Activated CD4-positive, alpha-beta T cell treated with anti-CD3 and anti-CD28 coated beads, Interleukin-10, Interleukin-2, amounts not matched to agents 100 ng/mL and 50 ng/mL, durations not matched to agents 16 hours and 8 hours (primary cell): ENCODE results near the gene GPR158.
"Not testable (repeated sequence)": the region's sequence is repeated elsewhere in the genome, so short reads cannot be mapped to it uniquely, and the experiment has no call there.

Experiments used
- DNase-seq: peaks from one replicate; pipeline ENCODE4 v3.0.0-alpha.2; 2020

The GPR158 gene

DNA sequence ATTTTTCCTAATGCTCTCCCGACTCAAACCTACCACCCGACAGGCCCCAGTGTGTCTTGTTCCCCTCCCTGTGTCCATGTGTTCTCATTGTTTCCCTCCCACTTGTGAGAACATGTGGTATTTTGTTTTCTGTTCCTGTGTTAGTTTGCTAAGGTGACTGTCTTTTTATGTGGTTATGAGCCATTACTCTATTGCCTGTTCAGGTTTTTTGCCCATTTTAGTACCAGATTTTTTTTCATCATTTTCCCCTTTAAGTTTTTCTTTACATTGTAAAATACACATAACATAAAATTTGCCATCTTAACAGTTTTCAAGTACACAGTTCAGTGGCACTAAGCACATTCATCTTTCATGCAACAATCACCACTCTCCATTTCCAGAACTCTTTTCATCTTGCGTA lies 133.5 kb downstream of the GPR158 start:
- no peak for DNase-seq

DNA sequence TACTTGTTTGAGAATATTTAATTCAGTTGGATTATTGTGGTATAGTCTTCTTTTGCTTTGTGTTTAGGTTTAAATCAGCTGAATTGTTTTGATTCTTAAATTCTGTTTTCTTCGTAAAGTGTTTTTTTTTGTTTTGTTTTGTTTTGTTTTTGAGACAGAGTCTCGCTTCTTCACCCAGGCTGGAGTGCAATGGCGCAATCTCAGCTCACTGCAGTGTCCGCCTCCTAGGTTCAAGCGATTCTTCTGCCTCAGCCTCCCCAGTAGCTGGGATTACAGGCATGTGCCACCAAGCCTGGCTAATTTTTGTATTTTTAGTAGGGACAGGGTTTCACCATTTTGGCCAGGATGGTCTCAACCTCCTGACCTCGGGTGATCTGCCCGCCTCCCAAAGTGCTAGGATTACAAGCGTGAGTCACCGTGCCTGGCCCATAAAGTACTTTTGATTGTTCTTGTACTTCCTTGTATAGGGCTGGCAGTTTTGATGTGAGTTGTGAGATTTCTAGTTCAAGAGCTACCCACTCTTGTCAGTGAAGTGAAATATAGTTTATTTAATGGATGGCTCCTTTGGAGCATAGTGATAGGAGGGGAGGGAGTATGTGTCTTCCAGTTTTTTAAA lies 142.9 kb downstream of the GPR158 start:
- not testable (repeated sequence) for DNase-seq

DNA sequence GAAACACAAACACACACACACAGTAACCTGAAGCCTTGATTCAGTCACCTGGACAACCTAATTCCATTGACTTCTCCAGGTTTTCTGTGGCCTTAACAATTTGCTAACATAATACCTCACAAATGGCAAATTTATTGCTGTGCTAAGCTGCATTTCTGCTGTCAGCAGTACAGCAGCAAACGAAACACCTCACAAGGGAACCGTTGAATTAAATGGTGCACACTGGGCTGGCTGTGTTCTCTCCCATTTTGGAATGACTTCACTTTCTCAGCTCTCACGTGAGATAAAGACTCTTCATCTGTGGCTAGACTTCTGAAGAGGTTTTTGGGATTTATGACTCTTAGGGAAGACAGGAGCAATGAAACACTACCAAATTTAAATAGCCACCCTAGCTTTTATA lies 152.5 kb downstream of the GPR158 start:
- no peak for DNase-seq

DNA sequence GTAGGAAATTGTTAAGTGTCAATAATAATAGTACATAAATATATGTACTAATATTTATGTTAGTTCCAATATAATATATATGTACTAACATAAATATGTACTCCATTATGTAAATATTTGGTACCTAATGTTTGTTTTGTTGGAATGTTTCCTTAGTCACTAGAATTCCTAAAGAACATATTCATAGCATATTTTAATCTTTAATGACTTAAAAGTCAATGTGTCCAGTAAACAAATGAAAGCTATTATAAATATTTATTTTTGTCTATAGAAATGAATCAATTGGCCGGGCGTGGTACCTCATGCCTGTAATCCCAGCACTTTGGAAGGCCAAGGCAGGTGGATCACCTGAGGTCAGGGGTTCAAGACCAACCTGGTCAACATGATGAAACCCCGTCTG lies 153.6 kb downstream of the GPR158 start:
- DNase-seq: no peak

DNA sequence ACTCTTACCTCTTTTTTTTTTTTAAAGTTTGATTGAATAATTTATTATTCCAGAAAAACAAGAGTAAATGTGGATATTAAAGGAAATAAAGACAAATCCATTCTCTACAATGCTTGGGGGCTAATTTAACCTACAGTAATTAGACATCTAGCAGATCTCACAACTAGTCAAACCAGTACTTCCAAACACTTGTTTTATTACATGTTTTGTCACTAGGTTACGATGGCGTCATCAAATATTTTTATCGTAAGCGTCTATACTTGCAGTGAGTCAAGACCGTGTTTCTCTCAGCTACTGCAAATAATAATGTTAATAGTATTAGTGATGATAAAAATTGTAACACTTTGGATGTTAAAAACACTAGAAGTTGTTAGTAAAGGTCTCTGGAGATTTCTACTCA lies 154.8 kb downstream of the GPR158 start:
- not testable (repeated sequence) for DNase-seq

DNA sequence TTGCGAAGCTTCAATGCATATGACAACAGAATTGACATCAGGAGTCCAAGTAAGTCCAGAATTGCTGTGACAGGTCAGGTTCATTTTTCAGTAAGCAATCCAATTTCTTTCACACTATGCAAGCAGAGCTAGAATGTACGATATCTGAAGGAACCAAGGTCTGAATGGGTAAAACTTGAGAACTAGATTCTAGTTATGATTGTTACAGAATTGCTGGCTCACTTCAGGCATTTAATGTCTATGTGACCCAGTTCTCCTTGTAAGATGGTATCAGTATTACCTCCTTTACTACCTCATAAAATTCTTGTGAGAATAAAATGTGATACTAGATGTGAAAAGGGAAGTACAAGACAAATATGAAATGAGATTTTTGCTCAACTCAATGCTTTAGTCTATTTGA lies 159.6 kb downstream of the GPR158 start:
- DNase-seq: no peak

DNA sequence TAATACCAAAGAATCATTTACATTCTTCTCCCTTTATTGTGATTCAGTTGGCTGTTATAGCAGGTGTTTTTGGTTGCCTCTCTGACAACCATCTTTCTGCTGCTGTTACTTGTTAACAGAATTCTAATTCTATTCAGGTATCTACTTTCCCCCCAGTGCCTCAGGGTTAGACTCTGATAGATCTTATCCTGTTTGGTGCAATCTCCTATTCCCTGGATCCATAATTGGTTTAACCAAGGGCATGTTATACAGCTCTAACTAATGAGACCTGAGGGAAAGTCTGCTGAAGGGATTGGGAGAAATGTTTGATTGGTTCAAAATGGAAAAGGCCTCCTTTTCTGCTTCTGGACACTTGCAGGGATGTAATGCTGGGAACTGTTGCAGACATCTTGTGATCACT lies 161.5 kb downstream of the GPR158 start:
- DNase-seq: no peak

DNA sequence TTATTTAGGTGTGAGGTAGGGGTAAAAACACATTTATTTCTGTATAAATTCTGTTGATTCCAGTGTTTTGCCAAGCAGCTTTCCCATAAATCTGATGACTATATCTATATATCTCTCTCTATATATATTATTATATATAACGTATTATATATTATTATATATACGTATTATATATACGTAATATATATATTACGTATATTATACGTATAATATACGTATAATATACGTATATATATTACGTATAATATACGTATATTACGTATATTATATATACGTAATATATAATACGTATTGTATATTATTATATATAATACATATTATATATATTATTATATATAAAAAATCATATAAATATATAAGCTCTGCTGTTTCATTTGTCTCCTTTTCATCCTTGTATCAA lies 163.5 kb downstream of the GPR158 start:
- no peak for DNase-seq

DNA sequence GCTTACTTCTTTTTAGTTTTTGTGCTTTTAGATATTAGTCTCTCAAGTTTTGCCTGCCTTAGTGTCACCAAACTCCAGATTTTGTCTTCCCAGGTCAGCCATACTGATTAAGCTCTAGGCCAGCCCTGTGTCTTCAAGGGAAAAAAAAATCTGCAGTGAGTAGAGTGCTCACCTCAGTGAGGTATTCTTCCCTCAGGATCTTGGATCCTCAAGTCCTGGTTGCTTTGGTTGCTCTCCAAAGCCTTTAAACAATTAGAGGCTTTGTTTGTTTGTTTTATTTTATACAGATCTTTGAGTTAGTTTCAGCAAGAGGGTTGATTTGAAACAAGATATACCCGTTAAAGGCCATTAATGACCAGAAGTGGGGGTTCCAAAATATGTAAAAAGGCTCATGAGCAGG lies 165.2 kb downstream of the GPR158 start:
- no peak for DNase-seq

DNA sequence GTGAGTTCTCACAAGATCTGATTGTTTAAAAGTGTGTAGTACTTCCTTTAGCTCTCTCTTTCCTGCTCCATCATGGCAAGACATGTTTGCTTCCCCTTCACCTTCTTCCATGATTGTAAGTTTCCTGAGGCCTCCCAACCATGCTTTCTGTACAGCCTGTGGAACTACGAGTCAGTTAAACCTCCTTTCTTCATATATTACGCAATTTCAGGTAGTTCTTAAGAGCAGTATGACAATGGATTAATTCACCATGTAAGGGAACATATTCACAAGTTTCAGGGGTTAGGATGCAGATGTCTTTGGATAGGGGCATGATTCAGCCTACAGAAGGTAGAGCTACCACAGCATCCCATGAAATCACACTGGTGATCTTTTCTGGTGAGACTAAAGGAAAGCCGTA lies 174.7 kb downstream of the GPR158 start:
- DNase-seq: no peak

DNA sequence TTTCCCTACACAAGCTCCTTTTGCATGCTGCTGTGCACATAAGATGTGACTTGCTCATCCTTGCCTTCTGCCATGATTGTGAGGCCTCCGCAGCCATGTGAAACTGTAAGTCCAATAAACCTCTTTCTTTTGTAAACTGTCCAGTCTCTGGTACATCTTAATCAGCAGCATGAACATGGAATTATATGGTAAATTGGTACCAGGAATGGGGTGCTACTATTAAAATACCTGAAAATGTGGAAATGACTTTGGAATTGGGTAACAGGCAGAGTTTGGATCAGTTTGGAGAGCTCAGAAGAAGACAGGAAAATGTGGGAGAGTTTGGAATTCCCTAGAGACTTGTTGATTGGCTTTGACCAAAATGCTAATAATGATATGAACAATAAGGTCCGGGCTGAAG lies 181.8 kb downstream of the GPR158 start:
- no peak for DNase-seq

DNA sequence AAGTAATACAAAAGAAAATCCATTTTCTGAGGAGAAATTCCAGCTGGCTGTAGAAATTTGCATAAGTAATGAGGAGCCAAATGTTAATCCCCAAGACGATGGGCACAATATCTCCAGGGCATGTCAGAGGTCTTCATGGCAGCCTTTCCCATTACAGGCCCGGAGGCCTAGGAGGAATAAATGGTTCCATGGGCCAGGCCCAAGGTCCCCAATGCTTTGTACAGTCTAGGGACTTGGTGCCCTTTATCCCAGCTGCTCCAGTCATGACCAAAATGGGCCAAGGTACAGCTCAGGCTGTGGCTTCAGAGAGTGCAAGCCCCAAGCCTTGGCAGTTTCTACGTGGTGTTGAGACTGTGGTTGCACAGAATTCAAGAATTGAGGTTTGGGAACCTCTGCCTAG lies 182.5 kb downstream of the GPR158 start:
- DNase-seq: no peak

DNA sequence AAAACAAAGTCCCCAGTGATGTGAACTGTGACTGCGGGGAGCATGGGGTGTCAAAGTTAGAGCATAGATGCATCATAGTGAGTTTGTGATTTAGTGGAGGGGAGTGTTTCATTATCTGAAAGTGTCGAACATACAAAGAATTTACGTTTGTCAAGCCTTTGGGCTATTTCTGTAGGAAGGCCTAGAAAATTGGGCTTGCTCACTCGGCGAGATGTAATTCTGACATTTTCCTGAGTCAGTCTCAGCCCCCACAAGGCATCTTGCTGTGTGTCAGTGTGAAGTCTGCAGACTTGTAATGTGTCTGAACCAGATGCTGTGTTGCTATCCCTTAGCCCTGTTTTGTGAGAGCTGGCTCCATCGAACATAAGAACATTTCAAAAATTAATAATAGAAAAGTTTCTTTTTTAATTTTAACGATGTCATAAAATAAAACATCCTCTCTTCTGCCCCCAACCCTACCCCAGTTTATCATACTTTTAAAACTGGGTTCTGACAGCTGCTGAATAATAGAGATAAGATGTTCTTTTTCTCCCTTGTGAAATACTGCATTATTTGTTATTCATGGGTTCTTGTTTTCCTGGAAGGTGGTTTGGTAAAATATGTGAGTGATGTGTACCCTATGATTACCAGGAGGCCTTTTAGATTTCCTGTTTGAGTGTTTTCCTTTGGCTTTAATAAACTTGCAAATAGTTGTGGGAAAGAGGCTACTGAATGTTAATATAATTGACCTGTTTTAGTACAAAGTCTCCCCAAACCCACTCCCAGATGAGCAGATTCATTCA lies 207.4 kb downstream of the GPR158 start:
- DNase-seq: no peak

DNA sequence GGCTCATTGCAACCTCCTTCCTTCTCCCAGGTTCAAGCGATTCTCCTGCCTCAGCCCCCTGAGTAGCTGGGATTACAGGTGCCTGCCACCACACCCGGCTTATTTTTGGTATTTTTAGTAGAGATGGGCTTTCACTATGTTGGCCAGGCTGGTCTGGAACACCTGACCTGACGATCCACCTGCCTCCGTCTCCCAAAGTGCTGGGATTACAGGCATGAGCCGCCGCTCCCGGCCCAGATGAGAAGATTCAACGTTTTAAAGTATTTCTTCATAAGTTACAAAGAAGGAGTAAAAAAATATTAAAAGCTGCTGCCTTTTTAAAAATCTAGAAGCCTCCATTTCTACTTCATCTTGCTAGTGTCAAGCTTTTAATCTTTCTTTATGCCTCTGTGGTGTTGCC lies 208.1 kb downstream of the GPR158 start:
- DNase-seq: not testable (repeated sequence)

DNA sequence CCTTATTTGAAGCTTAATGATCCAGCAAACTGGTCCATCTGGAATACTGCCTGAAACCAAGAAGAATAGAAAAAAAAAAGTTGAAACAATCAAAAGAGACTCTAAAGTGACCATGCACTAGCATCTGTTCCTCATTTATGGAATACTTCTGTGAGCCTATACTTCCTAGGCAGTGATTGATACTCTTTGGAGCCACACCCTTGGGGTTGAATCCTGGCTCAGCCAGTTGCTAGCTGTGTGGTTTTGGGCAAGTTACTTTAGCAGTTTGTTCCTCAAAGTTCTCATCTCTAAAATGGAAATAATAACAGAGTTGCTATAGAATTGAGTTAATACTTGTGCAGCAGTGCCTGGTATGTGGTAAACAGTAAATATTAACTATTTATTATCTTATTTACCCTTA lies 208.9 kb downstream of the GPR158 start:
- DNase-seq: no peak

DNA sequence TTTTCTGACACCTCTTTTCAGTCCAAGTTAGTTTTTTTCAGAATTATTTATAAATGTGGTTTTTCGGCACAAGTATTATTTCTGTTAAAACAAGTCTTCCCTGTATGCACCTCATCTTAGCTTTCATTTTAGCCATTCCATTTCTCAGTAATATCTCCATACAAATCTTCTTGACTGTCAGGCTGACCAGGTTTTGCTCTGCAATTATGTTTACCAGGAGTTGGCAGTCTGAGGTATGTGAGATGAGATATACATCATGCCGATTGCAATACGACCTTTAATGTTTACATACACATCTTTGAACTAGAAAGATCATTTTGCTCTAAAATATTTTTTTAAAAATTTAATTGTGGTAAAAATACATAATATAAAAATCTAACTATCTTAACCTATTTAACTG lies 209.8 kb downstream of the GPR158 start:
- DNase-seq: no peak

DNA sequence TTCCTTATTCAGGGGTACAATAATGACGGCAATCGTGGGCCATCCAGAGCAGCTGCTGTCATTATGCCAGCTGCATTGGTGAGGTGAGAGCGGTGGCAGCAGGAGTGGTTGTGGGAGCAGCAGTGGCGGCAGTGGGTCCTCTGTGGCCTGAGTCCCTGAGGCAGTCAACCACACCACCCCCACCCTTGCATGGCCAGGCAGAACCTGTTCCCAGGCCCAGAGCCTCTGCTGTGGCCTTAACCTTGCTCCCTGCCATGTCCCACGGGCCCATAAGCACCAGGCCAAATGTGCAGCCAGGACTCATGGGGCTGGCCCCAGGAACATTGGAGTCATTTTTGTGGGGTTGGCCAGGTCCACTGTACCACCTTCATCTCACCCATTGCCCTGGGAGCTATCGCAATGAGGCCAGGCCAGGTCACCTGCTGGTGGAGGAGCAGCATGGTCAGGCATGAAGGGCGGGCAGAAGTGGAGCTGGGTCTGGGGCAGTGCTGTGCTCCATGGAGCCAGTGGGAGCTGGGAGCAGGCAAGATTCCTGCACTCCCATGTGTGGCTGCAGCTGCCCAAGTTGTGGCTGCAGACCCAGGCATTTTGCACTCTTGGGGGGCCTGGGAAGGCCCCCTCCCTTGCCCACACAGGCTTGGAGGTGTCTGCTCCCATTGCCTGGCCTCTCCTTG lies 213.5 kb downstream of the GPR158 start:
- DNase-seq: no peak

DNA sequence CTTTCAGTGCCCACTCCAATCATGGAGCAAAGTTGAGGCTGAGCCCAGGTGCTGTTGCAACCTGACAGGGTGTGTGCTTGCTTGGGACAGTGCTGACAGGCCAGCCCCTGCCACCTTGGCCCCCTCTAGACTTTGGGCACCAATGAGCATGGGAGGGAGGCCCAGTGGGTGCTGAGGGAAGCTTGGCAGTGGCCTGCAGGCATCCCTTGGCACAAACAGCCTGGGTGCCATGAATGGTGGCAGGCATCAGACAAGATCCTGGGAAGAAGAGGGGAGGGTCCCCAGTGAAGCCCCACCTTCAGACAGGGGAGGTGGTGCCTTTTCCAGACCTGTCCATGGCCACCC lies 214.0 kb downstream of the GPR158 start:
- no peak for DNase-seq

DNA sequence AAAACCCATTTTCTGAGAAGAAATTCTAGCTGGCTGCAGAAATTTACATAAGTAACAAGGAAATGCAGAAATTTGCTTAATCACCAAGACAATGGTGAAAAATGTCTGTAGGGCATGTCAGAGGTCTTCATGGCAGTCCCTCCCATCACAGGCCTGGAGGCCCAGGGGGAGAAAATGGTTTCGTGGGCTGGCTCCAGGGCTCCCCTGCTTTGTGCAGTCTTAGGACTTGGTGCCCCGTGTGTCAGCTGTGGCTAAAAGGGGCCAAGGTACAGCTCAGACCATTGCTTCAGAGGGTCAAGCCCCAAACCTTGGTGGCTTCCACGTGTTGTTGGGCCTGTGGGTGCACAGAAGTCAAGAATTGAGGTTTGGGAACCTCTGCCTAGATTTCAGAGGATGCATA lies 215.9 kb downstream of the GPR158 start:
- no peak for DNase-seq

DNA sequence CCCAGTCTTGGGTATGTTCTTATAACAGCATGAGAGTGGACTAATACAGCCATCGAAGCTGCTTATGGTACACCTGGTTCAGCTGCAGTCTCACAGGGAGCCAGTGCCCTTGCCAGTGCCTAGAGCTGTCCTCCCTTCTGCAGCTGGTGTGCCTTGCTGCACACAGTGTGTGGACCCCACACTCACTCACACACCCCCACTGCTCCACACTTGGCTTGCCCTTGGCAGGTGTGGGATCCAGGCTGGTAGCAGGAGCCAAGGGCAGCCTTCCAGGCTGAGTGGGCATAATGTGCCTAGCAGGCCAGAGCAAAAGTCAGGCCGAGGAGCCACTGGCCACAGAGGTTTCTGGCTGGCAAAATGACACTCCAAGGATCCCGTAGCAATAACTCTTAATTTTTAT lies 217.3 kb downstream of the GPR158 start:
- DNase-seq: no peak

DNA sequence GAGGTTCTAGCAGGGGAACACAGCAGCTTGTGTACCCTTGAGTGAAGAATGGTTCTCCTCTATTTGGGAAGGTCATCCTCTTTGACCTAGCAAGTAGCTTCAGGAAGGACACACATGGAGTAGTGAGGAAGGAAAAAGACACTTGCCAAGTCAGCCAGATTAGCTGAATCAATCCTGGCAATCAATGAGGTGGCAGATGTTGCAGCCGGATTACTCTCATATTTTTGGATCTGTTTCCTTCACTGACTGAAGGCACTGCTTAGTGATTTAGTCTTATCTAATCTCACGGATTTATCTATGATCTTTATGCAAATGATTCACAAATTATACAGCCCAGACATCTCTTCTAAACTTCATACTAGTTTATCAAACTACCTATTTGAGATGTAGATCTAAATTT lies 218.8 kb downstream of the GPR158 start:
- DNase-seq: no peak

DNA sequence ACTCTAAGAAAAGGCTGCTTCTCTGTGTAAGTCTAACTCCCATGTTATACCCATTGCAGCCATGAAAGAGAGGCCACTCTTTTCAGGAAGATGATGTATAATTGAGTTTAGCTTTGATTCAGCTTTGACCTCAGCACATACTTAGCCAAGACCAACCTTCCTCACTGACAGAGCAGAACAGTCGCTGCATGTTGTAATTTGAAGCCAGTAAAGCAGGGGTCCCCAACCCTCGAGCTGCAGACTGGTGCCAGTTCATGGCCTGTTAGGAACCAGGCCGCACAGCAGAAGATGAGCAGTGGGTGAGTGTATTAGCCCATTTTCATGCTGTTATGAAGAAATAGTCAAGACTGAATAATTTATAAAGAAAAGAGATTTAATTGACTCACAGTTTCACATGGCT lies 223.9 kb downstream of the GPR158 start:
- no peak for DNase-seq

DNA sequence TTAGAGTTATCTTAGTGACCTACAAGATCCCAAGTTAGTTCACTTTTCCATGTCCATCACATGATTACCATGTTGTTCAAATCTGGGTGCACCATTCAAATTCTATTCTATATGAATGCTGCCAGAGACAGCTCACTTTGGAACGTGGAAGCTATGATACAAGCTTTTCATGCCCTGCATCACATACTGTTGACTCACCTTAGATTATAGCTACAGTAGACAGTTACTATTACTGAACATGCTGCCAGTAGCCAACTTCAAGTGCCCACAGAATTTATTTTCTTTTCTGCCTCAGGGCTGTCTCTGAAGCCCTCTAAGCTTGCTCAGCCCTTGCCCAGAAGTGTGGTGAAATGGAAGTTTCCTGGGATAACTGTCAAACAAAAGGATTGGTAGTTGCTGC lies 231.1 kb downstream of the GPR158 start:
- no peak for DNase-seq

DNA sequence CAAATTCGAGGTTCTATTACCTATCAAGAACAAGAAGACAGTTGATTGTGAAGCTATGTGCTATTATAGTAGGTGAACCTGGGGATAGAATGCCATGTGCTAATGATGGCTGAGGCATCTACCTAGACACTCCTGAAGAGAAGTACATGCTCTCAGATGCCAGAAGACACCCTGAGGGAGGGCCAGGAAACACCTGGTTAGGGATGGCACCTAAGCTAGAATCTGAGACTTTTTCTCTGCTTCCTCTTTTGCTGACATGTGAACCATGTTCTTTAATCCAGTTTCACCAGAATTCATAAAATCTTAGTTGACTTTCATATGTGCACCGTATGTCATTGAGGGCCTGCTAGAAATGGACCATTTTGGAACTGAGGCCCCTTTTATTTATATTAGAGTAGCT lies 242.8 kb downstream of the GPR158 start:
- DNase-seq: no peak

DNA sequence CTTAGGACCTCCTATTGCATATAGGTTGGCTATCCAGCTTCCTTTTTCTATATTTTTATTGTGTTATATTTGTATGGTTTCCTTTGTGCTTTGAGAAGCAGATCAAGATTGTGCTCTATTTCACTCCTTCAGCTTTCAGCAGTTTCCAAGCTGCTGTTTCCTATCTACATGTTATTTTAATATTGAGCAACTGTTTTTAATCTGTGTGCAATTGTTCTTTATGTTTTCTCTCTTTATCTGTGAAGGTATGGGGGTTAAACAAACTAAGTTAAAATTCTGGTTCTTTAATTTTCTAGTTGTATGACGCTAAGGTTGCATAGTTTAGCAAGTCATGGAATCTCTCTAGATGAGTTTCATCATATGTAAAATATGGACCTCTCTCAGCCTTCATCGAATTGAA lies 251.0 kb downstream of the GPR158 start:
- no peak for DNase-seq
